ENCODE data around the gene NHS. TPM values are rescaled to one million over a fixed set of nuclear protein-coding genes. Genes with fewer than 3 reads are reported as not detected.

Gene NHS
- total and polyA plus RNA-seq, 10 donors, result 0.32 to 3.1 (median 2.1) TPM

- Histone ChIP-seq H3K36me3 (no peaks in the 10 kb centered on the region), H3K4me1 (no peaks in the 10 kb centered on the region), H3K27me3 (replicated peaks in 1 of 7) (no peaks in the 10 kb centered on the region), H3K4me3 (no peak overlapping the region), H3K9me3 (no peaks in the 10 kb centered on the region), H3K27ac (no peak overlapping the region)
- TF ChIP-seq POLR2A (IDR thresholded peaks at IDR 0.05), result no peak
- TF ChIP-seq CTCF (IDR thresholded peaks at IDR 0.05 in 8 of 11, conservative IDR thresholded peaks at IDR 0.05 in 3 of 11), result no peak
- TF ChIP-seq POLR2AphosphoS5 (IDR thresholded peaks at IDR 0.05), result no peak
- intact Hi-C loops (cut with DNase I; ENCODE audit: low total_unique reads), result no loop called here
- no peak for DNase-seq
- WGBS, 5 donors, result 60 to 83% (median 69%) methylated on average over 2 of the region's 2 CpGs
Measured at GRCh38 chrX:17555846-17556245, 180.8 kb downstream of the NHS start.

GRCh38 chrX:17559728-17560379, 184.9 kb downstream of the NHS start:
- TF ChIP-seq CTCF (IDR thresholded peaks at IDR 0.05 in 8 of 11, conservative IDR thresholded peaks at IDR 0.05 in 3 of 11) (no peak), POLR2A (IDR thresholded peaks at IDR 0.05) (no peak), POLR2AphosphoS5 (IDR thresholded peaks at IDR 0.05) (no peak)
- intact Hi-C loops (cut with DNase I; ENCODE audit: low total_unique reads), result no loop called here
- DNase-seq, result no peak
- no peaks in the 10 kb centered on the region for H3K4me1 ChIP-seq
- no peak overlapping the region for H3K4me3 ChIP-seq
- no peaks in the 10 kb centered on the region for H3K9me3 ChIP-seq
- H3K27me3 ChIP-seq (replicated peaks in 1 of 7), result peaks cover 0 to 5% (median 0%) of the 10 kb centered on the region in 7 donors
- H3K27ac ChIP-seq, result no peak overlapping the region
- H3K36me3 ChIP-seq, result no peaks in the 10 kb centered on the region
- 36 to 51% (median 44%) methylated on average over 8 of the region's 8 CpGs for WGBS, 5 donors

GRCh38 chrX:17560385-17560784, 185.4 kb downstream of the NHS start:
- 79 to 91% (median 86%) methylated on average over 2 of the region's 2 CpGs for whole genome bisulfite sequencing, 5 donors
- H3K4me1 ChIP-seq, result no peaks in the 10 kb centered on the region
- no peak overlapping the region for H3K4me3 ChIP-seq
- no peak for DNase-seq
- TF ChIP-seq CTCF (IDR thresholded peaks at IDR 0.05 in 8 of 11, conservative IDR thresholded peaks at IDR 0.05 in 3 of 11) (no peak), POLR2AphosphoS5 (IDR thresholded peaks at IDR 0.05) (no peak), POLR2A (IDR thresholded peaks at IDR 0.05) (no peak)
- no peak overlapping the region for H3K27ac ChIP-seq
- no peaks in the 10 kb centered on the region for H3K36me3 ChIP-seq
- intact Hi-C loops (cut with DNase I; ENCODE audit: low total_unique reads), result no loop called here
- peaks cover 0 to 5% (median 0%) of the 10 kb centered on the region in 7 donors for H3K27me3 ChIP-seq (replicated peaks in 1 of 7)
- H3K9me3 ChIP-seq, result no peaks in the 10 kb centered on the region

- Histone ChIP-seq H3K27me3 (replicated peaks in 1 of 7) (peaks cover 0 to 5% (median 0%) of the 10 kb centered on the region in 7 donors), H3K36me3 (no peaks in the 10 kb centered on the region), H3K4me3 (no peak overlapping the region), H3K9me3 (no peaks in the 10 kb centered on the region), H3K27ac (no peak overlapping the region), H3K4me1 (no peaks in the 10 kb centered on the region)
- WGBS, 5 donors, result 69 to 96% (median 84%) methylated on average over 2 of the region's 2 CpGs
- intact Hi-C loops (cut with DNase I; ENCODE audit: low total_unique reads), result no loop called here
- no peak for TF ChIP-seq CTCF (IDR thresholded peaks at IDR 0.05 in 8 of 11, conservative IDR thresholded peaks at IDR 0.05 in 3 of 11)
- TF ChIP-seq POLR2A (IDR thresholded peaks at IDR 0.05), result no peak
- DNase-seq, result no peak
Measured at GRCh38 chrX:17563076-17563475, 188.1 kb downstream of the NHS start.
